Muscle of leg (tissue), 11 donors: ENCODE data around the gene PCNT. TPM values are rescaled to one million over a fixed set of nuclear protein-coding genes. Genes with fewer than 3 reads are reported as not detected.
A peak's percentile ranks its signal among the peaks of the same experiment; 100 is the strongest.
"Not testable (repeated sequence)": the region's sequence is repeated elsewhere in the genome, so short reads cannot be mapped to it uniquely, and the experiment has no call there.

Experiments
- DNase-seq: peaks from one replicate; pipeline ENCODE4 v3.0.0; 2013
- H3K27ac ChIP-seq: one replicate; pipeline ENCODE4 v1.5.1; 2013; ENCODE audit warnings: mild to moderate bottlenecking, low read length, control low read depth
- H3K27me3 ChIP-seq: one replicate; pipeline ENCODE4 v1.6.1; 2013; ENCODE audit warnings: low read length; ENCODE audit not compliant: control insufficient read depth, insufficient read depth
- H3K36me3 ChIP-seq: one replicate; pipeline ENCODE4 v1.6.1; 2013; ENCODE audit warnings: low read length; ENCODE audit not compliant: control insufficient read depth, insufficient read depth
- H3K4me1 ChIP-seq: one replicate; pipeline ENCODE4 v1.6.1; 2013; ENCODE audit warnings: low read length; ENCODE audit not compliant: control insufficient read depth, insufficient read depth
- H3K4me3 ChIP-seq: one replicate; pipeline ENCODE4 v1.5.1; 2013; ENCODE audit warnings: low read length, control low read depth
- H3K9me3 ChIP-seq: replicated peaks from 2 replicates; pipeline ENCODE4 v1.6.1; 2013; ENCODE audit warnings: low read depth, low read length; ENCODE audit not compliant: control insufficient read depth
- WGBS: methylation state at CpG from one replicate; pipeline ENCODE4 v1.1.5; 2013; ENCODE audit warnings: missing lambda C conversion rate; ENCODE audit not compliant: insufficient coverage; 5-methylcytosine and 5-hydroxymethylcytosine counted together
- polyA plus RNA-seq, 8 donors: library from polyadenylated mRNA; unstranded; fragments of 120-200 nt; gene quantifications; one replicate each; pipeline versions ENCODE4 v1.2.1 to v1.2.3, GENCODE V29; 2013; ENCODE audit warnings: inconsistent platforms in 1 of 8, low replicate concordance in 1 of 8; ENCODE audit not compliant: insufficient read length in 8 of 8, insufficient read depth in 1 of 8
- total RNA-seq: library from RNA; stranded (reverse); fragments of 120-200 nt; gene quantifications from one replicate; pipeline ENCODE4 v1.2.4, GENCODE V29; 2013

Gene PCNT
- total and polyA plus RNA-seq, 9 donors, result 28.3 to 57.7 (median 47.3) TPM

DNA sequence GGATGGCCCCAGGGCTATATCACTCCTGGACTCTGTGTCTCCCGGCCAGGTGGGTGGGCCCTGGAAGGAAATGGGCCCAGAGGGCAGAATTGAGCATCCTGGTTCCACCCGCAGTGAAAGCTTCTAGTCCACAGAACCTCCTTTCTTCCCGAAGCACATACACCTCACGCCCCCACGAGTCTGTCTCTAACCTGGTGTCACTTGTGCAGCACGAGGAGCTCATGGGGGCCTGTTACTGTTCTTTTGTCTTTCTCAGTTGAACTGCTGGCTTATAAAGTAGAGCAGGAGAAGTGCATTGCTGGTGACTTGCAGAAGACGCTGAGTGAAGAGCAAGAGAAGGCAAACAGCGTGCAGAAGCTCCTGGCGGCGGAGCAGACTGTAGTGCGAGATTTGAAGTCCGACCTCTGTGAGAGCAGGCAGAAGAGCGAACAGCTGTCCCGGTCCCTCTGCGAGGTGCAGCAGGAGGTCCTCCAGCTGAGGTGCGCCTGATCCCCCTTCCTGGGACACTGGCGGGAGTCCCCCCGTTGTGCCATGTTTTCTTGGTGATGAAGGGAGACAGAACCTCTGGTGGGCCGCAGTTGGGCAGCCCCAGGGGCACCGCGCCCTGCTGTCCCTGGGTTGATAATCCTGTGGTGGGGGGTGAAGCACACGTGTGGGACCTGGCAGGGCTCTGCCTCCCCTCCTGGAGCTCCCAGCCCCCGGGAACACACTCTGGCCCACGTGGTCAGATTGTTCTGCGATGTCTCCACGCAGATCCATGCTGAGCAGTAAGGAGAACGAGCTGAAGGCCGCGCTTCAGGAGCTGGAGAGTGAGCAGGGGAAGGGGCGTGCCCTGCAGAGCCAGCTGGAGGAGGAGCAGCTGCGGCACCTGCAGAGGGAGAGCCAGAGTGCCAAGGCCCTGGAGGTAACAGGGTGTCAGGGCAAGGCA is 106.1 kb downstream of the PCNT start:
- no peak for DNase-seq
- peaks cover 3% of the 10 kb centered on the region for H3K4me1 ChIP-seq
- H3K4me3 ChIP-seq, result no peak overlapping the region
- 92% methylated on average over 24 of the region's 31 CpGs for WGBS
- no peaks in the 10 kb centered on the region for H3K27me3 ChIP-seq
- no peak overlapping the region for H3K27ac ChIP-seq
- H3K36me3 ChIP-seq, result peaks cover 82% of the 10 kb centered on the region
- H3K9me3 ChIP-seq, result no peaks in the 10 kb centered on the region

DNA sequence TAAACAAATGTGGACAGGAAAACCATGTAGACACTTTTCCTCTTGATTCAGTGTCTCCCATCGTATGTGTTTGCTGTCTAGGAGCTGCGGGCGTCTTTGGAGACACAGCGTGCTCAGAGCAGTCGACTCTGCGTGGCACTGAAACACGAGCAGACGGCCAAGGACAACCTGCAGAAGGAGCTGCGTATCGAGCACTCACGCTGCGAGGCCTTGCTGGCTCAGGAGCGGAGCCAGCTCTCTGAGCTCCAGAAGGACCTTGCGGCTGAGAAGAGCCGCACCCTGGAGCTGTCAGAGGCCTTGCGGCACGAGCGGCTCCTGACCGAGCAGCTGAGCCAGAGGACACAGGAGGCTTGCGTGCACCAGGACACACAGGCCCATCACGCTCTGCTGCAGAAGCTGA is 107.5 kb downstream of the PCNT start:
- no peaks in the 10 kb centered on the region for H3K4me1 ChIP-seq
- no peak overlapping the region for H3K4me3 ChIP-seq
- peaks cover 83% of the 10 kb centered on the region for H3K36me3 ChIP-seq
- 92% methylated on average over 21 of the region's 21 CpGs for WGBS
- DNase-seq, result no peak
- H3K27me3 ChIP-seq, result no peaks in the 10 kb centered on the region
- no peak overlapping the region for H3K27ac ChIP-seq
- H3K9me3 ChIP-seq, result no peaks in the 10 kb centered on the region

DNA sequence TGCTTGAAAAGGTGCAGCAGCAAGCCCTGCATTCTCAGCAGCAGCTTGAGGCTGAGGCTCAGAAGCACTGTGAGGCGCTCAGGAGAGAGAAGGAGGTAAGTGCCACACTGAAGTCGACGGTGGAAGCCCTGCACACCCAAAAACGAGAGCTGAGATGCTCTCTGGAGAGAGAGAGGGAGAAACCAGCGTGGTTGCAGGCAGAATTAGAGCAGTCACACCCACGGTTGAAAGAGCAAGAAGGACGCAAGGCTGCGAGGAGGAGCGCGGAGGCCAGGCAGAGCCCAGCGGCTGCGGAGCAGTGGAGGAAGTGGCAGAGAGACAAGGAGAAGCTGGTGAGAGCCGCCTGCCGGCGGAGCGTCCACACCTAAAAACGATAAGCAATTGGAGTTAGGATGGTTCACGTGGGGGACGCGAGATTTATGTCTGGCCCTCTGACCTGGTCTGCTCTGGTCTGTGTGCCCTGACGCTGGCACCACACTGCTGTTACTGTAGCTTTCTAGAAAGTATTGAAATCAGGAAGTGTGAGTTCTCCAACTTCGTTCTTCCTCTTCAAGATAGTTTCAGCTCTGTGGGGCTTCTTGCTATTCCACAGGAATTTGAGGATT is 108.0 kb downstream of the PCNT start:
- no peaks in the 10 kb centered on the region for H3K4me1 ChIP-seq
- H3K4me3 ChIP-seq, result no peak overlapping the region
- no peaks in the 10 kb centered on the region for H3K9me3 ChIP-seq
- 83% methylated on average over 21 of the region's 22 CpGs for WGBS
- peaks cover 83% of the 10 kb centered on the region for H3K36me3 ChIP-seq
- no peak overlapping the region for H3K27ac ChIP-seq
- H3K27me3 ChIP-seq, result no peaks in the 10 kb centered on the region
- DNase-seq, result peak; percentile 43

DNA sequence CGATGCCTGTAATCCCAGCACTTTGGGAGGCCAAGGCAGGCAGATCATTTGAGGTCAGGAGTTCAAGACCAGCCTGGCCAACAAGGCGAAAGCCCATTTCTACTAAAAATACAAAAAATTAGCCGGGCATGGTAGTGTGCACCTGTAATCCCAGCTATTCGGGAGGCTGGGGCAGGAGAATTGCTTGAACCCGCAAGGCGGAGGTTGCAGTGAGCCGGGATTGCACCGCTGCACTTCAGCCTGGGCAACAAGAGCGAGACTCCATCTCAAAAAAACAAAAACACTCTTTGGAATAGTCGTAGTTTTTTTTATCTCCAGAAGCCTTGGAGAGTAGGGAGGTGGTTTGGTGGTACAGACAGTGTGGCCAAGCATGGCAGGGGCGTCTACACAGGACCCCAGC is 109.2 kb downstream of the PCNT start:
- not testable (repeated sequence) for DNase-seq, H3K27ac ChIP-seq, H3K9me3 ChIP-seq, H3K27me3 ChIP-seq, H3K4me3 ChIP-seq, H3K4me1 ChIP-seq
- WGBS, result 94% methylated on average over 5 of the region's 11 CpGs
- H3K36me3 ChIP-seq, result peaks cover 83% of the 10 kb centered on the region

DNA sequence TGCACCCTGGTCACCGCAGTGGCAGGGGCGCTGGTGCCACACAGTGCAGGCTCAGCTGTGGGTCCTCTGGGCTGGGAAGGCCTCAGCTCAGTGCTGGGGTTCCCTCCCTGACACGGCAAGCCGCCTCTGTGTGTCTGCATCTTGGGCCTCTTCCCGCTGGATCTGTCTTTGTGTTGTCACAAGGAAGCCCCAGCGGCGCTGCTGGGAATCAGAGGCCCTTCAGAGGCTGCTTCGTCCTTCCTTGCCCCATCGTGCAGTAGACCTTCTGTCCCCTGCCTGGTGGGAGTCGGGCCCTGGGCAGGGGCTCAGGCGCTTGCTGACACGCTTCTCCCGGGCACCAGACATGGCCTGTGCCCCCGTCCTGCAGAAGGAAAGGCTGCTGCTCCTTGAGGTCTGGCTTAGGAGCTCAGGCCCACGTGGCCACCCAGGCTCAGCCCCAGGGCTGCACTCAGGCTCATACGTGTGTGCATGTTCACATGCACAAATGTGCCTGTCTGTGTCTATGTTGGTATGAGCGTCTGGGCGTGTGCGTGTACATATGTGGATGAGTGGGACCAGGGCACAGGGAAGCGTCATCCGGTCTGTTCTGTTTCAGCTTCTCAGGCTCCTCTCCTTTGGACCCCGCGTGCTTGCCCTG is 110.5 kb downstream of the PCNT start:
- WGBS, result 96% methylated on average over 23 of the region's 23 CpGs
- H3K9me3 ChIP-seq, result no peaks in the 10 kb centered on the region
- DNase-seq, result no peak
- no peak overlapping the region for H3K27ac ChIP-seq
- H3K27me3 ChIP-seq, result no peaks in the 10 kb centered on the region
- peaks cover 80% of the 10 kb centered on the region for H3K36me3 ChIP-seq
- no peak overlapping the region for H3K4me3 ChIP-seq
- H3K4me1 ChIP-seq, result no peaks in the 10 kb centered on the region

DNA sequence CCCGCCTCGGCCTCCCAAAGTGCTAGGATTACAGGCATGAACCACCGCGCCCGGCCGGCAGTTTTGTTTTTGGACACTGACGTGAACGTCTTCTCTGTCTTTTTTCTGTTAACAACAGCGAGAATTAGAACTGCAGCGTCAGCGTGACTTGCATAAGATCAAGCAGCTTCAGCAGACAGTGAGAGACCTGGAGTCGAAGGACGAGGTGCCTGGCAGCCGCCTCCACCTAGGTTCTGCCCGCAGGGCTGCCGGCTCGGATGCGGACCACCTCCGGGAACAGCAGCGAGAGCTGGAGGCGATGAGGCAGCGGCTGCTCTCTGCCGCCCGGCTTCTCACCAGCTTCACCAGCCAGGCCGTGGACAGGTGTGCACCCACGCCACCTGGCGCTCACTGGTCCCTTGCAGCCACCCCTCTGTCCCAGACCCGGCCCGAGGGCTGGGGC is 111.9 kb downstream of the PCNT start:
- peak; percentile 58 for DNase-seq
- no peak overlapping the region for H3K4me3 ChIP-seq
- peak overlapping the region; percentile 35 for H3K27ac ChIP-seq
- H3K27me3 ChIP-seq, result no peaks in the 10 kb centered on the region
- 93% methylated on average over 29 of the region's 29 CpGs for WGBS
- no peaks in the 10 kb centered on the region for H3K4me1 ChIP-seq
- H3K36me3 ChIP-seq, result peaks cover 79% of the 10 kb centered on the region
- H3K9me3 ChIP-seq, result no peaks in the 10 kb centered on the region

DNA sequence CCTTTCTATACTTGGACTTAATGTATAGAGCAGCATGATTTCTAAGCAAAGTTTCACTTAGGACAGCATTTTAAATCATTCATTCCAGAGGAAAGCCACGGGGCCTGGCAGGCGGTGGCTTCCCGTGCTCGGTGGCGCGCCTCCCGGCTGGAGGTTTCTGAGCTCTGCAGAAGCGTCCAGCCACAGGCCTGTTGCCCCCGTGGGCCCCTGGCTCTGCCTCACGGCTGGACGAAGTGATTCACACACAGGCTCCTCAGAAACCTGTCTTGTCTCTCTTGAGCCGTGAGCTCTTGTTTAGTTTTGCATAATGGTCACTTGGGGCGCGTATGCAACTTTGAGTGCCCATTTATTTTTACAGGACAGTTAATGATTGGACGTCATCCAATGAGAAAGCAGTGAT is 112.7 kb downstream of the PCNT start:
- 79% methylated on average over 13 of the region's 15 CpGs for WGBS
- Histone ChIP-seq H3K27ac (peak overlapping the region; percentile 29), H3K36me3 (peaks cover 79% of the 10 kb centered on the region)

DNA sequence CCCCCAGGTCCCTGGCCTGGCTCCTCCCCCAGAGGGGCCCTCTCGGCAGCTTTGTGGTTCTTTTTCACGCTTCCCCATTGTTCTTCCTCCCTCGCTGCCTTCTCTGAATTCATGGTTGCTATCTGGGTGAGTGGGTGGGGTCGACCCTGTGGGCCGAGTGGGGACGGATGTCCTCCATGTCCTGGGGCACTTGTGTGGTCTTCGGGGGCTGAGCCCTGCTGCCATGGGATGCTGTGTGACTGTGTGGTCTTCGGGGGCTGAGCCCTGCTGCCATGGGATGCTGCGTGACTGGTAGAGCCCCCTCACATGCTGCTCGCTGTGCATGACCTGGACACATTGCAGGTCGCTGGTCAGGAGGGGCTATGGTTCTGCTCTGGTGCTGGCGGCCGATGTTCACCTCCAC is 113.1 kb downstream of the PCNT start:
- Histone ChIP-seq H3K27me3 (no peaks in the 10 kb centered on the region), H3K27ac (no peak overlapping the region), H3K4me1 (no peaks in the 10 kb centered on the region), H3K36me3 (peaks cover 79% of the 10 kb centered on the region), H3K4me3 (no peak overlapping the region), H3K9me3 (no peaks in the 10 kb centered on the region)
- WGBS, result 85% methylated on average over 10 of the region's 13 CpGs
- DNase-seq, result no peak

More for the DNA sequence above, 112.7 kb downstream of the PCNT start:
- H3K4me3 ChIP-seq, result no peak overlapping the region
- no peaks in the 10 kb centered on the region for H3K27me3 ChIP-seq
- no peaks in the 10 kb centered on the region for H3K9me3 ChIP-seq
- DNase-seq, result peak; percentile 32
- no peaks in the 10 kb centered on the region for H3K4me1 ChIP-seq

DNA sequence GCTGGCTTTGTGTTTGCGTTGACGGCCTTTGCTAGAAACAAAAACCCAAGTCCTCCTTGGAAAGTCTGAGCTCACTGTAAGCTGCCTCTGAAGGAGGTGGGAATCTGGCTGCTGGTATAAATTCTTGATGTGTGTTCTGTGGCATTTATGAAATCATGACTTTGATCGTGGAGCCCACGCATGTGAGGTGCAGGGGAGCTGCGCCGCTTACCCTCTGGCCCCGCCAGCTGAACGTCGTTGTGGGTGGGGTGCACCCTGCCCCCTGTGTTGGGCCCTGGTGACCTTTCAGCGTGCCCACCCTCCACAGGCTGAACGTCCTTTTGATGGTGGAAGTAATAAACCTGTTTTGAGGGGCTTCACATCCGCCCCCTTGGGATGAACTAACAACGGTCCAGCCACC is 113.6 kb downstream of the PCNT start:
- no peak for DNase-seq
- no peaks in the 10 kb centered on the region for H3K27me3 ChIP-seq
- 84% methylated on average over 13 of the region's 13 CpGs for WGBS
- no peak overlapping the region for H3K4me3 ChIP-seq
- H3K4me1 ChIP-seq, result no peaks in the 10 kb centered on the region
- peaks cover 79% of the 10 kb centered on the region for H3K36me3 ChIP-seq
- no peak overlapping the region for H3K27ac ChIP-seq
- no peaks in the 10 kb centered on the region for H3K9me3 ChIP-seq

DNA sequence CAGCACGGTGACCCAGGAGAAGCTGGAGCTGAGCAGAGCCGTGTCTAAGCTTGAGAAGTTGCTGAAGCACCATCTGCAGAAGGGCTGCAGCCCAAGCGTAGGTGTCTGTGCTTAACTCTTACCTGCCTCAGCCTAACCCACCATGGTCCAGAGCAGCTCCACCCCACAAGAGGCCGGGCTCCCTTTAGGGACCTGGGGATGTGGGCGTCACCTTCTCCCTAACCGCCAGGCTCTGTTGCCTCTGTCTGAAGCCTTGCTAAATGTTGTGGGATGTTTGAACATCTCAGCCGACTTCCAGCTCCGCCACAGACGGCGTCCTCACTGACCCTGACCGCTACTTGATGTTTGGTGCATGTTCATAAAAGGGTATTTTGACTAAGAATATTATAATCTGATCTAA is 114.3 kb downstream of the PCNT start:
- WGBS, result 89% methylated on average over 3 of the region's 11 CpGs
- Histone ChIP-seq H3K9me3 (no peaks in the 10 kb centered on the region), H3K27me3 (no peaks in the 10 kb centered on the region), H3K36me3 (peaks cover 80% of the 10 kb centered on the region), H3K4me3 (no peak overlapping the region), H3K27ac (no peak overlapping the region), H3K4me1 (no peaks in the 10 kb centered on the region)
- DNase-seq, result no peak
